Right kidney (tissue), 1 donor: ENCODE data around the gene ERF.

Experiments
- DNase-seq: peaks from one replicate; pipeline ENCODE4 v3.0.0-alpha.2; 2016

Gene ERF

DNA sequence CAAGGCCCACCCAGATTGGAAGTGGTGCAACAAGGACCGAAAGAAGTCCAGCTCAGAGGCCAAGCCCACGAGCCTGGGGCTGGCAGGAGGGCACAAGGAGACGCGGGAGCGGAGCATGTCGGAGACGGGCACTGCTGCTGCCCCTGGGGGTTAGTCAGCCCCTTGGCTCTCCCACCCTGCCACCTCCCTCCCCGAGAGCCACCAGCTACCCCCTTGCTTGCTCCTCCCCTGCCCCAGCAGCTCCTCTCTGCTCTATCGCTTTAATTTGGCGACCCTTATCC lies 32.8 kb upstream of the ERF start:
- DNase-seq, result no peak

DNA sequence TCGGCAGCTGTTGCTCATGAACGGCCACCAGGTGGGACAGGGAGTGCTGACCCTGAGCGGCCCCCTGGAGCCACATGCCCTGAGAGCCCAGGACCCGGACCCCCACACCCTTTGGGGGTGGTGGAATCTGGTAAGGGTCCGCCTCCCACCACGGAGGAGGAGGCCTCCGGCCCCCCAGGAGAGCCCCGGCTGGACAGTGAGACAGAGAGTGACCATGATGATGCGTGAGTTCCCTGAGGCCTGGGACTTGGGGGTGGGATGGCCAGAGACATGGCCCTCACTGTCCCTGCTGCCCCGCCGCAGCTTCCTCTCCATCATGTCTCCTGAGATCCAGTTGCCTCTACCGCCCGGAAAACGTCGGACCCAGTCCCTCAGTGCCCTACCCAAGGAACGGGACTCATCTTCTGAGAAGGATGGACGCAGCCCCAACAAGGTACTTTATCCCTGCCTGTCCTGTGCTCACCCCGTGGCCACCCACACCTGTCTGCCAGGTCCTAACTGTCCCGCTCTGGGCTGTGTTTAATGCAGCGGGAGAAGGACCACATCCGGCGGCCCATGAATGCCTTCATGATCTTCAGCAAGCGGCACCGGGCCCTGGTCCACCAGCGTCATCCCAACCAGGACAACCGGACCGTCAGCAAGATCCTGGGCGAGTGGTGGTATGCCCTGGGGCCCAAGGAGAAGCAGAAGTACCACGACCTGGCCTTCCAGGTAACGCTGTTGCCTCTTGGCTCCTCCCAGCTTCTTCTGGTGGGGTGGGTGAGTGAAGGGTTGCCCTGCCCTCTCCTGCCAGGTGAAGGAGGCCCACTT lies 32.3 kb upstream of the ERF start:
- DNase-seq, result no peak

DNA sequence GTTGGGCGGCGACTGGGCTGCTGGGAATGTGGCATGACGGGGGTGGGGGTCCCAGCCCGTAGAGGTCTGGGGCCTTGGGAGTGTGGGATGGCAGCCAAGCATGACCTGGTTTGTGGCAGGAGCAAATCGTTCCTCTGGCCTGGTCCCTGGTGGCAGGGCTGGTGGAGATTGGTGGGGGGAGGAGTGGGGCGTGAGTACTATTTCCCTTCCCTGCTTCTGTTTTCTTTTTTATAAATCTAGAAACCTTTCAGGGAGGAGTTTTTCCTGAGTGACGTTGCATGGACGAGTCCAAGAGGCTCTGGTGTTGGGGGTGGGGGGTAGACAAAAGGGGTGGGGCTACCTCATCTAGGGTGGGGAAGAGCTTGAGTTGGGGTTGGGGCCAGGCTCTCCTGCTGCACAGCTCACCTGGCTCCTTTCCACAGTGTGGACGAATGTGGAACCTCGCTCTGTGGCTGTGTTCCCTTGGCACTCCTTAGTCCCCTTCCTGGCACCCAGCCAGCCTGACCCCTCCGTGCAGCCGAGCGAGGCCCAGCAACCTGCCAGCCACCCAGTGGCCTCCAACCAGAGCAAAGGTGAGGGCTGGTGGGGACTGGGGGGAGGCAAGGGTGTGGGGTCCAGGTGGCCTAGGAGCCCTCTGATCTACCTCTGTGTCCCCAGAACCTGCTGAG lies 31.6 kb upstream of the ERF start:
- DNase-seq, result peak; percentile 61

DNA sequence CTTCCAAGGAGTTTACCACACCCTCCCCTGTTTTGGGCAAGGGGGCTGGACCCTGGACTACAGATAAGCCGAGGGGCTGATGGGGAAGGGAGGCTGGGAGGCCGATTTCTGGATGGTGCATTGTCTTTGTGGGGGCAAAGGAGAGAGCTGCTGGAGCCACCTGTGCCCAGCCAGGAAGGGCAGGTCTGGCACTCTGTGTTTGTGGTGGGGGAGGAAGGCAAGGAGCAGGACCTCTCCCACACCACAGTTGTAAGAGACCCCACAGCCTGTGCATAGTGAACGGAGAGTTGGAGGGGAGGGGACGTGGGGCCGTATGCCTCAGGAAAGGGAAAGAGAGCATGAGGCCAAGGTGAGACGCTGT lies 31.0 kb upstream of the ERF start:
- no peak for DNase-seq

DNA sequence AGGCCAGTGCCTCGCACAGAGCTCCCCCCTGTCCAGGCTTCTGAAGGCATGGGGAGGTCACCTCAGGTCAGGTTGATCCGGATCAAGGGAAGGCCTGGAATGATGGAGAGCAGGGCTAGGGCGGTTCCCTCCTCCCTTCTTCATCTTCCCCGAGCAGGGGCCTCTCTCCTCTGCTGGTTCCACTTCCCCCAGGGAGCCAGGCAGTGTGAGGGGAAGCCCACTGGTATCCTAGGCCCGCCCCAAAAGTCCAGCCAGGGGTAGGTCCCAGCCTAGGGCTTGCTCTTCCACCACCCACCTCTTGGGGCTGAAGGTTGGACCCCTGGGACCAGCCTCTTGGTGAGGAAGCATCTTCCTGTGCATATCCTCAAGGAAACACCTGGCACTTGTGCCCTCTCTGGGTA lies 30.6 kb upstream of the ERF start:
- no peak for DNase-seq

DNA sequence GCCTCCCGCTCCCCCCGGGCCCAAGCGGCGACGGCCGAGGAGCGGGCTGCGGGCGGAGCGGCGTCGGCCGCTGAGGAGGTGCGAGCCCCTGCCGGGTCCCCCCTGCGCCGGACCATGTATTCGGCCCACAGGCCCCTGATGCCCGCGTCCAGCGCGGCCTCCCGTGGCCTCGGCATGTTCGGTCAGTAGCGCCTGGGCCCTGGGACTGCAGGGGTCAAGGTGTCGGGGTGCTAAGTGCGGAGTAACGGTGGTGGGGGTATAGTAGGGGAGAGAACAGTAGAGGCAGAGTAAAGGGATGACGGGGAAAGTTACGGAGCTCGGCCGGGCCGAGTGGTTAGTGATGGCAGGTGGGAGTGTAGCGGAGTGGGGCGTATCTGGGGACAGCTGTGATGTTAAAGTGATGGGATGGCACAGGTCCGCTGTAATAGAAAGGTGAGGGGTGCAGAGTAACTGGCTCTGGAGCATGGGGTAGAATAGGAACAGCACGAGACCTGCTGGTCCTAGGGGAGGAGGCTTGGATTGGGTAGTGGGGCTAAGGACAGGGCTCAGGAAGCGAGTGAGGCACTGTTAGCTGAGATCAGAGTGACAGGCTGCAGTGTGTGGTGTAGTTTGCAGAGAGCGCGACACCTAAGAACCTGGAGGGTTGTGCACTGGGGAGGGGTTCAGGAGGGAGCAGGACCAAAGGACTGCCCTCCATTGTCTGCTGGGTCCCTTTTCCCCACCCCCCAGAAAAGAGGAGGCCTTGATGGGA lies 29.8 kb upstream of the ERF start:
- DNase-seq, result peak; percentile 69

DNA sequence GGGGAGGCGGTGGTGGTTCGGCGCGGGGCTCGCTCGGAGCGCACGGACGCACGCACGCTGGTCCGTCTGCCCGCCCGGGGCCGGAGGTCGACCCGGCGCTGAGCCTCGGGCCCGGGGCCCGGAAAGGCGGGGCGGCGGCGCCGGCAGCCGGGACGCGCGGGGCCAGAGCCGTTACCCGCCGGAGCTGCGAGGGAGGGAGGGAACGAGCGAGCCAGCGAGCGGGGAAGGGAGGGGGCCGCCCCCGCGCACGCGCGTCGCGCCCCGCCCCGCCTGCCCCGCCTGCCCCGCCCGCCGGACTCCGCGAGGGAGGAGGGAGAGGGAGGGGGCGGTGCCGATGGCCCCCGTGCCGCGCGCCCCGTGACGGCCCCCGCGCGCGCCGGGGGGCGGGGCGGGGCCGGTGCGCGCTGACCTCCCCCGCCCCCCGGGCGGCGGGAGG lies 29.2 kb upstream of the ERF start:
- no peak for DNase-seq

DNA sequence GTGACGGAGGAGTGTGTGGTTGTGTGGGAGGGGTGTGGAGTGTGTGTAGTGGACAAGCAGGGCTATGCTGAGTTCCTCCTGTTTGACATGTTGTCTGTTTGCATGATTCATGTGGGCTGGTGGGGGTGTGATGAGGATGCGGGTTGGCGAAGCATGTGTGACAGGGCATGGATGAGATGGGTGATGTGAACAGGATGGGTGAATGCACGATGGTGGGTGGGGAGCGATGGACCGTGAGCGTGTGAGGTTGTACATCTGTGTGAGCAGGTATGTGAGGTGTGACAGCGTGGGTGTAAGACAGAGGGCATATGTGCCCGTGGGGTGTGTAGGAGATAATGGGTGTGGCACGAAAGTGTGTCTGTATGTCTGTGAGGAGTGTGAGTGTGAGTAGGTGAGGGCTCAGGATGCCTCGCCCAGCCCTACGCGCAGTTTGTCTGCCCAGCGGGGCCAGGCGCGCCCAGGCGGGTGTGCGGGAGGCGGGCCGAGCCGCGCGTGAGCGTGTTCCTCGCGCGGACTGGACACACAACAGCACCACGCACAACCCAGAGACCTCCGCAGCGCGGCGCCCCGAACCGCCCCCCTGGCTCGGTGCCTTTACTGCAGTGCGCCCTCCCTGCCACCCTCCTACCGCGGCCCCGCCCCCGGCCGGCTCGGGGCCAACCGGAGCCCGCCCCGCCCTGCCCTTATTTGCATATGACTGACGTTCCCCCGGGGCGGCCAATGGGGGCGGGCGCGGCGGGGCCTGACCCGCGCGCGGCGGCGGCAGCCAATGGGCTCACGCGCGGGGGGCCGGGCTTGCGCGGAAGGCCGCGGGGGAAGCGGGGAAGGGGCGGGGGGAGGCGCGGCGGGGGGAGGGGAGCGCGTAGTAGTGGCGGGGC lies 28.5 kb upstream of the ERF start:
- peak; percentile 87 for DNase-seq

DNA sequence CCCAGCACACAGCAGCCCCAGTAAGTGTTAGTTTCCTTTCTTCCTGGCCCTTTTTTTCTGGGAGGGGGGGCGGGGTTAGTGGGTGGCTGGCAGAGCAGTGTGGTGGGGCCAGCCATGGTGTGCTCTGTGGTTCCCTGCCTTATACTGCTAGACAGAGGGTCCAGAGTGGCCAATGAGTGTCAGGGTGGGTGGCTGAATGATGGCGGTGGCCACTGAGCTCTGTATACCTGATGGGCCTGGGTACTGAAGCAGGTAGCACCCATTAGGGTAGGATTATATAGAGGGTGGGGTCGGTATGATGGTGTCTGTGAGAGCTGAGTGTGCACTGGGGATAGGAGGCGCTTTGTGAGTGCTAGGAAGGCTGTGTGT lies 27.9 kb upstream of the ERF start:
- no peak for DNase-seq

DNA sequence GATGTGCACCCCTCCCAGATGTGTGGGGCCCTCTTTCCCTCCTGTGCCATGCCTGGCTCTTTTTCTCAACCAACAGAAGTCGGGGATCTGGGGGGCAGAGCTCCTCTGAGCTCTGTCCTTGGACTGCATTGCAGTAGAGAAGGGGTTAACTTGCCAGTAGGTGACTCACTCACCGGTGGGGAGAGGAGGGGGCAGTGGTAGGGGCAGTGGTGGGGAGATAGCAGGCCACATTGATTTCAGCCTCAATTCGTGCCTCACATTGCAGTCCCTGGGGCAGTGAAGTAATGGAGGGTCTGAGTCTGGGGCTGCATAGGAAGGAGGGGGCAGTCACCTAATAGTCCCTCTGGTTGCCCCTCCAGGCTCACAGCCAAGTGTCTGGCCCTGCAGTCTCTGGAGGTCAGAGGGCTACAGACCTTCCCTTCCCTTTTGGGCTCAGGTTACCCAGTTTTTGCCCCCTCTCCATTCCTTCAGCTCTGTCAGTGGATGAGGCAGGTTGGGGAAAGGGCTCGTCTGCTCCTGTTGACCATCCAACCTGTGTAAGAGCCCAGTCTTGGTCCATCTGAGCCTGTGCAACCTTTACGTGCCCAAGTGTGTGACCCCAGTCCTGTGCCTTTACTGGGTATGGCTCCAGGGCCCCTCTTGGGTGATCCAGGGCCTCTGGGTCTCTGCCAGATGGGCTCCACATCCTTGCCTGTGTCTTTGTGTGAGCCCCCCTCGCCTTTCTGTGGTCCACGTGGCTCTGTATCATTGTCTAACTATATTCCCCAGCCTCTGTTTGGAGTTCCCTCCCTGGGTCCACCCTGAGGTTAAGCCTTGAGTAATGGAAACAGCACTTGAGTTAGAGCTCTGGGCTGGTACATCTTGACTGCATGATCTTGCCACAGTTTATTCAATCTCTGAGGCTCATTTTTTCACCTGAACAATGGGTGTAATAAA lies 27.2 kb upstream of the ERF start:
- no peak for DNase-seq

DNA sequence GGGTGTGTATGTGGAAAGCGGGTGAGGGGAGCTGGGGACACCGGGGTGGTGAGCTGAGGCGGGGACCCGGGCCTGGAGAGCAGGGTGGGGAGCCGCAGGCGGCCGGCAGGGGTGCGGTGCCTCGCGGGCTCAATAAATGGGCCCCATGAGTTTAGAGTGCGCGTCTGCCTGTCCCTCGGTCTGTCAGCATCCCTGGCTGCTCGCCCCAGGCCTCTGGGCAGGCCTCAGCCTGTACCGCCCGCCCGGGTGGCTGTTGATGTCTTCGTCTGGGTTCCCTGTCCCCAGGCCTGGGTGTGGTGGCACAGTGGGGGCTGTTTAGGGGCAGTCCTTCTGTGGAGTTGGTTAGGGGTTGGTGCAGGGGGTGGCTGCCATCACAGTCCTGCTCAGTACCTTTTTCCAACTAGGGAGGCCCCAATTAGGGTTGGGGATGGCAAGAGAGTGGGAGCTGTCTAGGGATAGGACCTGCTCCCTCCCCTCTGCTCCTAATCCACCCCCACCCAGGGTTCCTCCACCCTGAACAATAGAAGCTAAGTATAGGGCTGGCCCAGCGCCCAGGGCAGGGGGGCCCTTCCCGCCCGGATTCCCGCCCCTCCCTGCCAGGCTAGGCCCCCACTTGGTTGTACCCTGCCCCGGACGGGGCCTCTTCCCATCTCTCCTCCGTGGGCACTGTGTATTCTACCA lies 26.4 kb upstream of the ERF start:
- peak; percentile 61 for DNase-seq

DNA sequence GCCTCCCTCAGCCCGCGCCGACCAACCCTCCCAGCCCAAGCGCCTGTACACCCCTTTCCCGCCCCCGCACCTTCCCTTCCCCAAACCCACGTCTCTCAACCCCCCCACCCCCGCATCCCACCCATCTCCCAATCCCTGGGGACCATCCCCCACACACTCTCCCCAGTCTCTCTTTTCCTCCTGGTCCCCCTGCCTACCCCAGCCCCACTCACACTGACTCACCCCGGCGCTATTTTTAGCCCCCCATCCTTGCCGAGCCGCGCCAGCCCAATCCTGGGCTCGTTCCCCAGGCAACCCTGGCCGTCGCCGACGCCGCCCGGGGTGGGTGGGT lies 25.9 kb upstream of the ERF start:
- no peak for DNase-seq

DNA sequence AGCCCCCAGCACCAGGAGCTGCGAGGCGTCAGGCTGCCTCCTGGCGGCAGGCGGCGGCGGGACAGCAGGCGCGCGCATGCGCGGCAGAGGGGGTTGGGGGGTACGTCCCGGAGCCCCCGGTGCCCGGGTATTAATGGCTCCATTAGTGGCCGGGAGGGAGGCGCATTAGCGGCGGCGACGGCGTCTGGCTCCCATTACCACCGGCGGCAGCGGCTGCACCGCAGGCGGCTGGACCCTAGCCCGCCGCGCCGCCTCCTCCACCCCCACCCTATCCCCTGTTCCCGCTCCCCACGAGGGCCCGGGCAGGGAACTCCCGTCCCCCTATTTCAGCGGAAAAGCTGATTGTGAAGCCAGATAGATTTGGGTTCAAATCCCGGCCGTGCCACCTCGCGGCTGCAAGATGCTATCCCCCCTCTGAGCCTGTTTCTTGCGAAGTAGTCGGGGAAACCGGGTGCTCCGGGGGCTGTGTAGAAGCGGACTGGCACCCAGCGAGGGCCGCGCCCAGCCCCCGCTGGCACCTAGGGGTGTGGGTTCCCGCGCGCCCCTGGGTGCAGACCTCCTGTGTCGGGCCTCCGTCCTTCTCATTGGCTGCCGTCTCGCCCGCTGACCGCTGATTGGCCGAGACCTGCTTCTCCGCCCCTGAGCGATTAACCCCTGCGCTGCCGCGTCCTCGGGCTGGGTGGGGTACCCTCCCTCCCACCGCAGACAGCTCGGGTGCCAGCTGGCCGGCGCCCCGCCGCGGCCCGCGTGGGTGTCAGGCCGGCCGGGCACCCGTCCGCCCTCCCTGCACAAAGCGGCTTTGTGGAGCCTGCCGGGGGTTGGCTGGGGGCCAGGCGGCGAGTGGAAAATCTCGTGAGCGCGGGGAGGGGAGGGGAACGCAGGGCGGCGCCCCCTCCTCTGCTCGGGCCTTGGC lies 25.2 kb upstream of the ERF start:
- DNase-seq, result peak; percentile 95

DNA sequence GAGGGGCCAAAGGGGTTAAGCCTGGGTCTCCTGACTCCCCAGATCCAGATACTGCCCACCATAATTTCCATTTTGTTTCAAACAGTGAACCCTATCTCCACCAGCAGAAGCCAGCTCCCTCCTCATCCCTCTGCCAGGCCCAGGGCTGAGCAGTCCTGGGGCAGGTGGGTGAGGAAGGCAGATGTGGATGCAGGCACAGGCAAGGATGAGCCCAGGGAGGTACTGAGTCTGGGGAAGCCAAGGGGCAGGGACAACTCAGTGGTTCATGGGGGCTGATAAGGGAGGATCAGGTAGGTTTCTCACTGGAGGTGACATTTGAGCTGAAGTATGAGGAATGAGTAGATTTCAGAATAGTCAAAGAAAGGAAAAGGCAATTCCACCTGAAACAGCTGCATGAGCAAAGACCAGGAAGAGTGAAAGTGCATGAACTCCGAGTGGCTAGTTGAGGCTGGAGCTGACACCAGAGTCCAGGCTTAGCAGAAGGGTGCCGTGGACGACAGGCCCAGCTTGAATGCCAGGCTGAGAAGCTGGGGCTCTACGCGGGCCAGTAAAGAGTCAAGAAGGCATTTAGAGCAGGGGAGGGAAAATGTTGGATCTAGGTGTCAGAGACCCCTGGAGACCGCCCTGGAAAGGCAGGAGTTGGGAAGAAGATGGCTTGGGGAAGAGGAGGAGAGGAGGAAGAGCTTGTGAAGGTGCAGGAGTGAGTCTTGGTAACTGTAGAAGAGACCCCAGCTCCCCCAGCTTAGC lies 24.4 kb upstream of the ERF start:
- DNase-seq, result no peak

DNA sequence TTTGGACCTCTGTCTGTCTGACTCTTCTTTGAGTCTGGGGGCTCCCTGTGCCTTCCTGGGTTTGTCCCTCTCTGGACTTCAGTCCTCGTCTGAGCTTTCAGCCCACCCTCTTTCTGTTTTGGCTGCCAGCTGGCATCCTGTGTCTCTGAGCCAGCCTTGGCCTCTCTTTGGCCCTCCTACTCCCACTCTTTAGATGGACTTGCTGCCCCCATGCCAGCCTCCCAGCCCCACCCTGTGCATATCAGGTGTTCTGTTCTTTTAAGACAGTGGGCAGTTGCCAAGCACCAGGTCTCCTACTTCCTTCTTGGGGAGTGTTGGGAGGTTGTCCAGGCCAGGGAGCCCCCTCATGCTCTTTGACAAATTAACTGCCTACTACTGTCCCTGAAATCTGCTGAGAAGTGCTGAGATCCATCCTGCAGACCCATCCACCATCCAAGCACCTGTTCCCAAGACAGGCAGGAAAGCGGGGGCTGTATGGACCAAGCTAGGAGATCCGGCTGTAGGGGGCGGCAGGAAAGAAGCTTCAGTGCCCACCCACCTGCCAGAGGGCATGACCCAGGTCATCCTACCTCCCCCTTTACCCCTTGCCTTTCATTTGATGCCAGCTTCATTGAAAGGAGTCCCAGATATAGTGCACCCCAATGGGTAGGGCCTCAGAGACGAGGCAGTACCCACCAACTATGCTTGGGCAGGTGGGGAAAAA lies 23.7 kb upstream of the ERF start:
- DNase-seq, result no peak

DNA sequence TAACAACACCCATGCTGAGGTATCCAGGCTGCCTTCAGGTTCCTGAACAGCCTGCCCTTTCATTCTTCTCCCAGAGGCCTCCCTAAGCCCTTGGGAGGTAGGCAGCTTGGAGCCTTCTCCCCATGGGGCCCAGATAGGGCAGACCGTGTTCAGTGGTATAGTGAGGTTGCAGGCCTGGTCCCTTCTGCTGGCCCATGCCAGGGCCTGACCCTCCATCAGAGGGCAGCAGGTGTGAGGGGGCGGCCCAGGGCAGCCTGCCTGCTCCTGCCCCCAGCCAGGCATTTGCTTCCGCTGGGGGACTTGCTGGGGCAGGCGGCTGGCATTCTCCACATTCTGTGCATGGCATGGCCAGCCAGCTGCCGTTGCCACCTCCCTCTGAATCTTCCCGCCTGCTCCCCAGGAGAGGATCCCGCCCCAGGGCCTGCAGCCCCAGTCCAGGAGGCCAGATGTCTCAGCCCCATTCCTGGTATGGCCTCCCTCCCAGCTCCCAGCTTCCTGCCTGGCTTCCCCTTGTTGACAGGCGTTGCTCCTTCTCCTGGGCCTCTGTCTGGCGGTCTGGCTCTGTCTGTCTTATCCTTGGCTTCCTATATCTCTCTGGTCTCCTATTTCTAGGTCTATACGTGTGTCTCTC lies 23.0 kb upstream of the ERF start:
- no peak for DNase-seq

DNA sequence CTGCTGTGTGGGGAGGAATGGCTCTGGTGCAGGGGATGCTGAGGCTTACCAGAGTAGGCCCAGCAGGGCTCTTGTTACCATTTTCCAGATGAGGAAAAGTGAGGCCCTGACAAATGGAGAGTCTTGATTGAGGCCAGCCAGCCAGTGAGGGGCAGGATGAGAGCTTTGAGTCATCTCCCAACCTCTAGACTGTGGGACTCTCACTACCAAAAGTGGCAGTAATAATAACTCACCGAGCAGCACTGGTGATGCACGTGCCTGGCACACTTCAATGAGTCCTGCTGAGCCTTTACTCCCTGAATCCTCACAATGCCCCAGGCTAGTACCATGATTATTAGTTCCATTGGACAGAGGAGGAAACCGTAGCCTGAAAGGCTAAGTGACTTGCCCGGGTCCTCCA lies 21.9 kb upstream of the ERF start:
- DNase-seq, result no peak

DNA sequence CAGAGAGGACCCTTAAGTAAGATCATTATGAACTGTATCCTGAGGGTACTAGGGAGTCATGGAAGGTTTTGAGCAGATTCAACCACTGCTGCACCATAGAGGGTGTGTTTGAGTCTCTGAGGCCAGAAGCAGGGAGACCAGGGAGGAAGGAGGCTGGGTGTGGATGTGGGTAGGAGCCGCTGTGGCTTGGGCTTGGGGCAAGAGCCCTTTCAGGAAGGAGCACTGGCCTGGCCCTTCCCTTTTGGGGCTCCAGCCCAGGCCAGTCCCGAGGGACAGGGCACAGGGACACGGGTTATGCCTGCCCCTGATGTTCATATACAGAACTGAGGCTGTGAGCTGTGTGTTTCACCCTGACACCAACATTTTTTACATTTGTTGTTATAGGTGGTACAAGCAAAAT lies 21.4 kb upstream of the ERF start:
- DNase-seq, result no peak
